Cardiac muscle cell (in vitro differentiated cells and primary cell): ENCODE results near the gene MMP28. TPM values are rescaled to one million over a fixed set of nuclear protein-coding genes. Genes with fewer than 3 reads are reported as not detected.

Source experiments
- DNase-seq, 2 donors: peaks; one replicate each; pipeline versions ENCODE4 v3.0.0 to v3.0.0-alpha.2; 2010 to 2017; ENCODE audit warnings: low read depth in 1 of 2, low spot score in 1 of 2
- H3K27ac ChIP-seq: fragments of 200-600 bp; sonication (generic); 2 replicates; pipeline ENCODE4 v1.5.1; 2016
- H3K27me3 ChIP-seq: fragments of 200-600 bp; sonication (generic); 2 replicates; pipeline ENCODE4 v1.6.0; 2016; ENCODE audit warnings: control low read depth
- H3K36me3 ChIP-seq: fragments of 200-600 bp; sonication (generic); 2 replicates; pipeline ENCODE4 v1.5.1; 2016; ENCODE audit warnings: control low read depth
- H3K4me1 ChIP-seq: fragments of 200-600 bp; sonication (generic); 2 replicates; pipeline ENCODE4 v1.8.1; 2017; ENCODE audit warnings: low read depth, mild to moderate bottlenecking, mixed run types
- H3K4me3 ChIP-seq: fragments of 200-600 bp; sonication (generic); 2 replicates; pipeline ENCODE4 v1.5.1; 2016; ENCODE audit warnings: mild to moderate bottlenecking
- H3K9me3 ChIP-seq: fragments of 200-600 bp; sonication (generic); 2 replicates; pipeline ENCODE4 v1.5.1; 2017; ENCODE audit warnings: low read depth, mild to moderate bottlenecking, control low read depth
- polyA plus RNA-seq: library from polyadenylated mRNA; unstranded; fragments of >200 nt; fragmentation: Nextera tagmentation; extraction: Ambion mirVana; gene quantifications from 2 replicates; pipeline ENCODE4 v1.2.1, GENCODE V29; 2016
- total RNA-seq: library from RNA; depleted of rRNA; stranded (reverse); fragments of >200 nt; gene quantifications from 2 replicates; pipeline ENCODE4 v1.2.3, GENCODE V29; 2016
- TF ChIP-seq, protein P1 (sequence below): IDR thresholded peaks from 2 replicates; pipeline ENCODE4 v1.5.1; 2012; ENCODE audit warnings: low read depth, mild to moderate bottlenecking, low read length

The MMP28 gene
- total and polyA plus RNA-seq, 2 experiments from 2014 or later: 0.84 TPM; not detected in 1

GRCh38 chr17:35750526-35751395, 44.7 kb downstream of the MMP28 start:
- DNase-seq: no peak
- TF ChIP-seq, protein P1, sequence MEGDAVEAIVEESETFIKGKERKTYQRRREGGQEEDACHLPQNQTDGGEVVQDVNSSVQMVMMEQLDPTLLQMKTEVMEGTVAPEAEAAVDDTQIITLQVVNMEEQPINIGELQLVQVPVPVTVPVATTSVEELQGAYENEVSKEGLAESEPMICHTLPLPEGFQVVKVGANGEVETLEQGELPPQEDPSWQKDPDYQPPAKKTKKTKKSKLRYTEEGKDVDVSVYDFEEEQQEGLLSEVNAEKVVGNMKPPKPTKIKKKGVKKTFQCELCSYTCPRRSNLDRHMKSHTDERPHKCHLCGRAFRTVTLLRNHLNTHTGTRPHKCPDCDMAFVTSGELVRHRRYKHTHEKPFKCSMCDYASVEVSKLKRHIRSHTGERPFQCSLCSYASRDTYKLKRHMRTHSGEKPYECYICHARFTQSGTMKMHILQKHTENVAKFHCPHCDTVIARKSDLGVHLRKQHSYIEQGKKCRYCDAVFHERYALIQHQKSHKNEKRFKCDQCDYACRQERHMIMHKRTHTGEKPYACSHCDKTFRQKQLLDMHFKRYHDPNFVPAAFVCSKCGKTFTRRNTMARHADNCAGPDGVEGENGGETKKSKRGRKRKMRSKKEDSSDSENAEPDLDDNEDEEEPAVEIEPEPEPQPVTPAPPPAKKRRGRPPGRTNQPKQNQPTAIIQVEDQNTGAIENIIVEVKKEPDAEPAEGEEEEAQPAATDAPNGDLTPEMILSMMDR: no peak
- Histone ChIP-seq H3K27ac (no peak overlapping the region), H3K36me3 (no peaks in the 10 kb centered on the region), H3K27me3 (no peaks in the 10 kb centered on the region), H3K4me1 (no peaks in the 10 kb centered on the region), H3K4me3 (no peak overlapping the region), H3K9me3 (no peaks in the 10 kb centered on the region)

DNA sequence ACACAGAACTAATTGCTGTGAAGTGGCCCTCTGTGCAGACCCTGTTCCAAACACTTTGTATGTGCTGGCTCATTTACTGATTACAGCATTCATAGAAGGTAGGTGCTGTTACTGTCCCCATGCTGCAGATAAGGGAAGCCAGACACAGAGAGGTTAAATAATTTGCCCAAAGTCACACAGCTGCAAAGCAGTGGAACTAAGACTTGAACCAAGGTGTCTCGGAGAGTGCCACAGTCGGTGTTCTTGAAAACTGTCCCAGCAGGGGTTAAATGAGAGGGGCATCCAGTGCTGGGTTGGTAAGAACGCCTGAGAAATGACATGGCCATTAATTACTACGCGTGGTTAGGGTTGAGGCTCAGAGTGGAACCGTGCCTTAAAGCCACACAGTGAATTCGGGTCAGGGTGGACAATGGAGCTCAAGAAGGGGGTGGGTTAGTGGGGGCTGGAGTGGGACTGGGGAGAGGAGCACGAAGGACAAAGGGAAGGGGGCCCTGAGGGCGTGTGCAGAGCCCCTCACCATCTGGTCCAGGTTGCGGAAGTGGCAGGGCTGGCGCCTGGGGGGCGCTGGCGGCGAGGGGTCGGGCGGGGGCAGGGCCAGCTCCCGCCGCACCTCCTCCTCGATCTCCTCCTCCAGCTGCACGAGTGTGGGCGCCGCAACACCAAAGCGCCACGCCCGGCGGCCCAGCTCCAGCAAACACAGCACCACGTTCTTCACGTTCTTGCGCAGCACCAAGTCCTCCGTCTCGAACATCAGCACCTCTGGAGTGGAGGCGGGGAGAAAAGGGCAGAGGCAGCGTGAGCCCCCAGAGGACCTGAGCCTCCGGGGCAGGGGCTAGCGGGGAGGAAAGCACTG, 45.7 kb downstream of the MMP28 start:
- no peaks in the 10 kb centered on the region for H3K4me1 ChIP-seq
- DNase-seq: peak in 1 of 2 donors; percentile 60
- no peak overlapping the region for H3K4me3 ChIP-seq

DNA sequence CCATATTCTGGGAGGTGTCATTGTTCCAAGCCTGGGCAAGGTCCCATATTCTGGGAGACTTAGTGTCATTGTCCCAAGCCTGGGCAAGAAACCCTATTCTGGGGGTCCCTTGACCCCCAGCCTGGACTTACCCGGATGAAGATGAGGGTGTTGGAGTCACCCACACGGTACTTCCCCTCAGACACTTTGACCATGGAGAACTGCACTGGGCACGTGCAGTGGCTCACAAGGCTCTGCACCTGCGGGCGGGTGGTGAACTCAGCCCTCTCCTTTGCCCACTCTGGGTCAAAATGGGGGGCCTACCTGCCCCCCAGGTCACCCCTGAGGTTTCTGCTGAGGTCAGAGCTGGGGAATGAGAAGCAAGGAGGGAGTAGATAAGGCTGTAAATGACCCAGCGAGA, 46.5 kb downstream of the MMP28 start:
- Histone ChIP-seq H3K27me3 (no peaks in the 10 kb centered on the region), H3K36me3 (no peaks in the 10 kb centered on the region), H3K27ac (no peak overlapping the region), H3K4me3 (no peak overlapping the region), H3K4me1 (no peaks in the 10 kb centered on the region), H3K9me3 (no peaks in the 10 kb centered on the region)
- TF ChIP-seq, protein P1: no peak
- no peak for DNase-seq

More for the DNA sequence above, 45.7 kb downstream of the MMP28 start:
- TF ChIP-seq, protein P1: no peak
- Histone ChIP-seq H3K9me3 (no peaks in the 10 kb centered on the region), H3K27me3 (no peaks in the 10 kb centered on the region), H3K36me3 (no peaks in the 10 kb centered on the region), H3K27ac (no peak overlapping the region)

- H3K9me3 ChIP-seq: no peaks in the 10 kb centered on the region
- TF ChIP-seq, protein P1: no peak
- no peaks in the 10 kb centered on the region for H3K36me3 ChIP-seq
- no peaks in the 10 kb centered on the region for H3K27me3 ChIP-seq
- no peak overlapping the region for H3K27ac ChIP-seq
- peak in 1 of 2 donors; percentile 26 for DNase-seq
- no peak overlapping the region for H3K4me3 ChIP-seq
- no peaks in the 10 kb centered on the region for H3K4me1 ChIP-seq
Observed at GRCh38 chr17:35748341-35748841, 47.0 kb downstream of the MMP28 start.

GRCh38 chr17:35747540-35748017, 47.9 kb downstream of the MMP28 start:
- Histone ChIP-seq H3K27me3 (no peaks in the 10 kb centered on the region), H3K9me3 (no peaks in the 10 kb centered on the region)
- TF ChIP-seq, protein P1: peak; percentile 76

More at GRCh38 chr17:35747540-35748017, 47.9 kb downstream of the MMP28 start:
- H3K27ac ChIP-seq: no peak overlapping the region
- no peaks in the 10 kb centered on the region for H3K36me3 ChIP-seq
- DNase-seq: peak; percentile 87 to 88
- H3K4me1 ChIP-seq: no peaks in the 10 kb centered on the region
- no peak overlapping the region for H3K4me3 ChIP-seq
